Activated CD4-positive, alpha-beta T cell treated with anti-CD3 and anti-CD28 coated beads, Interleukin-10, Interleukin-2, amounts not matched to agents 100 ng/mL and 50 ng/mL, durations not matched to agents 16 hours and 8 hours (primary cell): ENCODE measurements around the gene ABCG8.

ENCODE experiments used
- DNase-seq: peaks from one replicate; pipeline ENCODE4 v3.0.0-alpha.2; 2020

The ABCG8 gene

DNA sequence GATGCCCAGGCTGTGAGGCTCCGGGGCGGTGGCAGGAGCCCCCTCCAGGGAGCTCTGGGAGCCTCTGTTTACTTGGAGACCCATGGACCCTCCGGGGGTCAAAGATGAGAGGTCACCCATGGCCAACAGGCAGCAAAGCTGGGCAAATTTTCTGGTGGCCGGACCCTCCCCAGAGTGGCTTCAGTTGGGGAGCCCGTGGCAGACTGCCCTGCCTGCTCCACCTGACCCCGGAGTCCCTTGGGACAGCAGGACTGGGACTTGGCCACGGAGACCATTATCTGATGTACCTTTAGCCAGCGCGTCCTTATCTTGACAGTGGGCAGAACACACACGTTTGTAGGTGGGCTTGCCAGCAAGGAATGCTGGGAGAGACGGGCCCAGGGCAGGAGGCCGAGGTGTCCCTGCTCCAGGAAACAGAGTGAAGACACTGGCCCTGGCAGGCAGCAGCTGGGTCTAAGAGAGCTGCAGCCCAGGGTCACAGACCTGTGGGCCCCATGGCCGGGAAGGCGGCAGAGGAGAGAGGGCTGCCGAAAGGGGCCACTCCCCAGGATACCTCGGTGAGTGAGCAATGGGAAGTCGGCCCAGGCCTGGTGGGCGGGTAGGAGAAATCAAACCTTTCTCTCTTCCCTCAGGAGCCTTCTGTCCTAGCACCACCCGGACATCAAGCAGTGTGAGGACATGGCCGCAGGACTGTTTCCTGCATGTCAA is at the start of gene ABCG8, which contains the start of gene ABCG5:
TSS of gene ABCG8 (plus strand) at position 412 of the 708 bp plus-strand sequence. CDS start at position 495, 83 bp downstream.
TSS of gene ABCG5 (minus strand) at position 280 of the 708 bp plus-strand sequence. CDS start at position 120, 160 bp downstream.
- no peak for DNase-seq

DNA sequence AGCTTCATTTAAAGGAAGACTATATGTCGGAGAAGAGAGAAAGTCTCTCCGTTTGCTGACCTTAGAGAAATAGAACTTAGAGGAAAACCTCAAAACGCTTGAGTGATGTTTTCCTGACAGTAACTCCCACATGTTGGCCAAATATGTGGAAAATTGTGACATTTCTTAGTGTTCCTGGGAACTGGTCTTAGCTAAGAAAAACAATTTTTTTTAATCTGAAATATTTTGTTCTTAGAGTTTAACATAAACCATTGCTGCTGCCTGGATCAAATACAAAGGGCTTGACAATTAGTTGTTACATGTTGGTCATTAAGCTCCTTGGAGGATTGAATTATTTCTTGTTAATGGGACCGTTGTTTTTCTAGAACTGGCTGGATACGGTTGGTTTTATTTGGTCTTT is 48.6 kb upstream of the ABCG8 start:
- no peak for DNase-seq

DNA sequence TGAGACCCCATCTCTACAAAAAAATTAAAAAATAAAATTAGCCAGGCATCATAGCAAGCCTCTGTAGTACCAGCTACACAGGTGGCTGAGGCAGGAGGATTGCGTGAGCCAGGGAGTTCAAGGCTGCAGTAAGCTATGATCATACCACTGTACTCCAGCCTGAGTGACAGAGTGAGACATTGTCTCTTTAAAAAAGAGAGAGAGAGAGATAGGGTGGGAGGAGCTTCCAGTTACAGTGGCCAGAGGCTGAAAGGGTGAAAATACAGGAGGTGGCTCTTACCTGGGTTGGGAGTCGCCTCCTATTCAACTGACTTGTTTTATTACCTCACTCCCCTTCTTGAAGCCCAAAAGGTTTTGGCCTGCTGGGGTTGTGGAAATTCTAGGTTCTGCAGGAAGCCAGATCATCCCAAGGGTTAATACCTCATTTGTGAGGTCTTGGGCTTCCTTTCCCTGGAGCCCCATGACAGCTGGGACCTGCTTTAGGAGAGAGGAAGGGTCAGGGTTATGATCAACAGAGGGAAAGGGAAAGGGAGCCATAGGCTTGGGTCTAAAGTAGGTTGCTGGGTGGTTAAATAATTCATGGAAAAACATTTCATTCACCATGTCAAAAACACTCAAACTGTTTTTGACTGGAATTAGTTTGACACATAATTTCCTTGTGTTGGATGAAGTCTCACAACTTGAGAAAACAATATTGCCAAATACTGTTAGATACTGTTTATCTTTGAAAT is 47.6 kb upstream of the ABCG8 start:
- DNase-seq: no peak

DNA sequence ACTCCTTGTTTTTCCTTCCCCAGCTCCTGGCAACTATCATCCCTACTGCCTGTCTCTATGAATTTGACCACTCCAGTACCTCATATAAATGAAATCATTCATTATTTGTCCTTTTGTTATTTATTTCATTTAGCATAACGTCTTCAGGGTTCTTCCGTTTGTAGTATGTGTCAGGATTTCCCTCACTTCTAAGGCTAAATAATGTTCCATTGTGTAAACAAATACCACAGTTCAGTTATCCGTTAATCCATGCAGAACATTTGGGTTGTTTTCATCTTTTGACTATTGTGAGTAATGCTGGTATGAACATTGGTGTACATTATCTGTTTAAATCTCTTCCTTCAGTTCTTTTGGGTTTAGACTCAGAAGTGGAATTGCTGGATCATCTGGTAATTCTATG is 46.1 kb upstream of the ABCG8 start:
- DNase-seq: no peak

DNA sequence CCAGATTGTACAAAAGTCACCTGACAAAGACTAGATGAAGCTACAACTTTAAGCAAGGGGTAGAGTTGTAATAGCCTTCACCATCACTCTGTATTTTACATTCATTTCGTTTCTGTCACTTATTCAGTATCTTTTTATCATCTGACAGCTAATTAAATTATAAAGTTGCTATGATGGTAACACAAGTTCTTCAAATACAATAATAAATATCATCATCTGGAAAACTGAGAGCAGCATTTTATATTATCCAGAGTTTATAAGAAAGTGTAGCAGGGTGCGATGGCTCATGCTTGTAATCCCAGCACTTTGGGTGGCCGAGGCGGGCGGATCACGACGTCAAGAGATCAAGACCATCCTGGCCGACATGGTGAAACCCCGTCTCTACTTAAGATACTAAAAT is 43.8 kb upstream of the ABCG8 start:
- no peak for DNase-seq

DNA sequence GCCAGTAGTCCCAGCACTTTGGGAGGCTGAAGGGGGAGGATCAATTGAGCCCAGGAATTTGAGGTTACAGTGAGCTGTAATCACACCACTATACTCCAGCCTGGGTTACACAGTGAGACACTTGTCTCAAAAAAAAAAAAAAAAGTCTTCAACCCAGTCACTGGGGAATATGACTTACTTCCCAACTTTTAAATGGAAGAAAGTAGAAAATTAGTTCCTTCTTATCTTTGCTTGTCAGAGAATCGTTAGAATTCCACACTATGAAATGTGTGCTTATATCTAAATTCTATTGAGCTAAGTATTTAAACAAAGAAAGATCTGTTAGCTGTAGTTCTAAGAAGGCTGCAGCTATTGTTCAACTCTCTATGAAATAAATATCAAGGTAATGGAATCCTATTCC is 42.6 kb upstream of the ABCG8 start:
- no peak for DNase-seq

DNA sequence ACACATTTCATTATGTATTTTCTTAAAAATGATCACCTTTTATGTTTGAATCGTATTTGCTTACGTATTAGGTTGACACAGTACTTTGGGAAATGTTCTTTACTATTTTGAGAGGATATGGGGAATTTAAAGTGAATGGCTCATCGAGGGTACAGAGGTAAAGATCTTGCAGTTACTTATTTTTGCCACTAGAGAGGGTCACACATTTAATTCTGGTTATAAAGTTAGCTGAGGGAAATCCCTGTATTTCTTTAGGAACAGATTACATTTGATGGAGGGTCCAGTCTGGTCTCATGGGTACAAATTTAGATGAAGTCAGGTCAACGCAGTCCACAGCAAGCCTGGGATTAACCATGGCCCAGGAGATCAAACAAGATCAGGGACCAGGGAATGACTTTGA is 40.5 kb upstream of the ABCG8 start:
- no peak for DNase-seq

DNA sequence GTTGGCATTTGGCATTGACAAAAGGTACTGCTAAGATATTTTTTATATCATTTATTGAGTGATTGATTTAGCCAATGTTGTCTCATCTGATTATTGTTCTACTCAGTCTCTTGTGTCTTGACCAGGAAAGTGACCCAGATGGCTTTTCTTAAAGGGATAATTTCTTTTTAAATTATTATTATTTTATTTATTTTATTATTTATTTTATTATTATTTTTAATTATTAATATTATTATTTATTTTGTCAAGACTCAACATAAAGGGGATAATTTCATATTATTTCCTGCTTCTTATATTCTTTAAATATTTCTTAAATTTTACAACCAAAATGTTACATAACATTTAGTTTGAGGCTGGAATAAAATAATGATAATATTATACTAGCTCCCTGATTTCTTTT is 37.9 kb upstream of the ABCG8 start:
- no peak for DNase-seq

DNA sequence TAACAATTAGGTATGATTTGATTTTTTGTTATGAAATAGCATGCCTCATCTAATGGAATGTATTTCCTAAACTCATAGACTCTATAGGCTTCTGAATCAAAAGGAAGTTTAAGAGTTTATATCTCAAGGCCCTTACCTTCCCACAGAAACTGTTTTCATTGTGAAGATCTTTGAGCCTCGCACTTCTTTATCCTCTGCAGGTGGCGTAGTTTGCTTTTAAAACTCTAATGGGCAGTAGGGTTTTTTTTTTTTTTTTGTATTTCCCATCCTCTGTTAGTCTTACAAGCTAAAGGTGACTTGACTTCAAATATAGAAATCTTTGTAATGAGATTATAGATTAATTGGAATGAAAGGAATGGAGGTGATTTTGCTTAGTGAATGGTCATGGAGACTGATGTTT is 36.6 kb upstream of the ABCG8 start:
- DNase-seq: no peak

DNA sequence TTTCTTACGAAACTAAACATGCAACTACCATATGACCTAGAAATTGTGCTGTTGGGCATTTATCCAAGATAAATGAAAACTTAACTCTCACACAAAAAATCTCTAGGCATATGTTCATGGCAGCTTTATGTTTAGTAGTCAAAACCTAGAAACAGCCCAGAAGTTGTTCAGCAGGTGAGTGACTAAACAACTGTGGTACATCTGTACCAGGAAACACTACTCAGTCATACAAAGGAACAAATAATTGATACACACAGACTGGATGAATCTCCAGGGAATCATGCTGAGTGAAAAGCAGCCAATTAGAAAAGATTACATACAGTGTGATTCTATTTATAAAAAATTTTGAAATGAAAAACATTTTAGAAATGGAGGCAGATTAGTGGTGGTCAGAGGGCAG is 35.7 kb upstream of the ABCG8 start:
- no peak for DNase-seq

DNA sequence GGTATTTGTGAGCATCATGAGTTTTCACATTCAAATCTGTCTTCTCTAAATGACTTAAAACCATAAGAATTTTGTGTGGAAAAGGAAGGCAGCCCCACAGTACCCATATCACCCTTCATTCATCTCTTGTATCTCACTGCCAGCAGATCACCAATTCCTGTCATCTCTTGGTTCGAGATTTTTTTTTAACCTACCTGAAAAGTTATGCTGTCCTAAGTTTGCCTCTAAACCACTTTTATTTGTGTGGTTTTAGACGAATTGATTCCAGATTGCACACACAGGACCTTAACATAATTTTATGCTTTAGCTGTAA is 32.1 kb upstream of the ABCG8 start:
- DNase-seq: no peak

DNA sequence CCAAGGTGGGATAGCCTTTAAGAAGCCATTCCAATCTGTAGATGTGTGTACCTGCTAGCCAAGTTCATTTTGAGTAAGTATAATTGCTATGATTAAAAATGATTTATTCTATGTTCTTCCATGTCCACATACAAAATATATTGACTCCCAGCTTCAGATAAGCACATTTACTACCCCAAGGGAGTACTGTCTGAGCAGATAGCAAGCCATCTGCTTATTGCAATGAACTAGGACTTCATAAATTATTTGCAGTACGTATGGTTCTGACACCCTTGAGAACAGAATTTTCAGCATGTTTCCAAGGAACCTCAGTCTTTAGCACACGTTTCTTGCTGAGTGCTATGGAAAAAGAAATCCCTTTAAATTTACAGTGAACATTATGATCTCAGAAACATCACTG is 28.3 kb upstream of the ABCG8 start:
- DNase-seq: no peak

DNA sequence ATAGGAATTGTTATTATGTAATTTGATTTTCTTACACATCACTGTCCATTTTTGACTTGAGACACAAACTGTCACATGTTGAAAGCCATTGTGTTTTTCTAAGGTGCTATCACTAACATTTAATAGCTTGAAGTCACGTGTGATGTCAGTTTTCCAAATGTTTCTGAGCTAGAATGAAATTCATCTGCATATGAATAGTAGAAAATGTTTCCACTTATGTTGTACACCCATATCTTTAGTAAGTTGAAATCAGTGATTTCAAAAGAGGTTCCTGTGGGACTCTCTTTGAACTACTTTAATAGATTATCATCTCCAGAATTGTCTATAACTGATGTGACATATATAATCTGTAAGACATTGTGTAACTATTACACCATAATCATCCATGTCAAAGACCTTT is 27.9 kb upstream of the ABCG8 start:
- no peak for DNase-seq

DNA sequence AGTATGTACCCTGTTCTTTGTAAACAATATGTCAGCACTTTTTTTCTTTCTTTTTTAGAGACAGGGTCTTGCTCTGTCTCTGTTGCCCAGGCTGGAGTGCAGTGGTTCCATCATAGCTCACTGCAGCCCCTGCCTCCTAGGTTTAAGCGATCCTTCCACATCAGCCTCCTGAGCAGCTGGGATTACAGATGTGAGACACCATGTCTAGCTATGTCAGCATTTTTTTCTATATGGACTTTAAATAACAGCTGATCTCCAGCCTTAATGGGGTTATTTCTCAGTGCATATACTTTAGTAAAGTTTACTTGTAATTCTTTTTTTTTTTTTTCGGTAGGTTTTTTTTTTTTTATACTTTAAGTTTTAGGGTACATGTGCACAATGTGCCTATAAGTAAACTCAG is 26.8 kb upstream of the ABCG8 start:
- no peak for DNase-seq

DNA sequence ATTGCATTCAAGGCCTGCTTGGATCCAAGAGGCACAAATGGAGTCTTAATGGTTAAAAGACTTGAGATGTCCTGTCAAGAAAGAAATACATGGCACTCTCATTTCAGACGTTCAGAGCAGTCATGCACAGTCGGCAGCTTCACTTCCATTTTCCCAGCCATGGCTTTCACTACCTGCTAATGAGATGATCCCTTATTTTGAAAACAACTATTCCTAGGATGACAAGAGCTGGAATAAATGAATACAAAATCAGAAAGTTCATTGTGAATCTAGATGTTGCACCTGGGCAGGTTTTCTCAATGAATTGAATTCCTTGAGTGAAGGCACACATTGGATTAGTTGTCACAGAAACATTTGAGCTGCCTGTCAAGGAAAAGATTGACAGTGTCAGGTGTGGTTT is 25.8 kb upstream of the ABCG8 start:
- no peak for DNase-seq

DNA sequence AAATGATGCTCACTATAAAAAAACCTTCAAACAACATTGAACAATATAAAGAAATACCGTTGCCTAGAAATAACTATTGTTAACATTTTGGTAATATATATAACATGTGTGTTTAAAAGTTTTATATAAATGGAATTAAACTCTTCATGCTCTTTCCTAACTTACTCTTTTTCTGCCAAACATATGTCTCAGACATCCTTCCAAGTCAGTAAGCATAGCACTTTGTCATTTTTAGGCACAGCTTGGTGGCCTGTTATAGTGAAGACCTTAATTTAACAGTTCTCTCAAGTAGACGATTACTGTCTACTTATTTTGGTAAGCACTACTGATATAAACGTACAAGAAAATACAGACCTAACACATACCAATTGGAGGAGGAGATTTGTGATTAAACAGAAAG is 24.1 kb upstream of the ABCG8 start:
- no peak for DNase-seq

DNA sequence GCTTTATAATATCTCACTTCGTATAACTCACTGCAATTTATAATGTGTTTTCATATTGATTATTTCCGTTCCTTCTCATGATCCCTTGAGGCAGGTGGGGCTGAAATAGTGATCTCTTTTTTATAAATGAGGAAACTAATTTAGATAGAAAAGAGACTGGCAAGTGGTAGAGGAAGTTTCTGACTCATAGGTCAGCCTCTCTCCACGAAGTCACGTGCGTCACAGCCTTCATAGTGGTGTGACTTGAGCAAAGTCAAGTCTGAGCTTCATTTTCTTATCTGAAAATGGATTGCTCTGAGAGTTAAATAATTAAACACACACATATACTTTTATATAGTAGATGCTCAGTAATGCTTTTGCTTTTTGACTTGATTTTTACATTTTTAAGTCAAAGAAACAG is 20.0 kb upstream of the ABCG8 start:
- DNase-seq: peak; percentile 24

DNA sequence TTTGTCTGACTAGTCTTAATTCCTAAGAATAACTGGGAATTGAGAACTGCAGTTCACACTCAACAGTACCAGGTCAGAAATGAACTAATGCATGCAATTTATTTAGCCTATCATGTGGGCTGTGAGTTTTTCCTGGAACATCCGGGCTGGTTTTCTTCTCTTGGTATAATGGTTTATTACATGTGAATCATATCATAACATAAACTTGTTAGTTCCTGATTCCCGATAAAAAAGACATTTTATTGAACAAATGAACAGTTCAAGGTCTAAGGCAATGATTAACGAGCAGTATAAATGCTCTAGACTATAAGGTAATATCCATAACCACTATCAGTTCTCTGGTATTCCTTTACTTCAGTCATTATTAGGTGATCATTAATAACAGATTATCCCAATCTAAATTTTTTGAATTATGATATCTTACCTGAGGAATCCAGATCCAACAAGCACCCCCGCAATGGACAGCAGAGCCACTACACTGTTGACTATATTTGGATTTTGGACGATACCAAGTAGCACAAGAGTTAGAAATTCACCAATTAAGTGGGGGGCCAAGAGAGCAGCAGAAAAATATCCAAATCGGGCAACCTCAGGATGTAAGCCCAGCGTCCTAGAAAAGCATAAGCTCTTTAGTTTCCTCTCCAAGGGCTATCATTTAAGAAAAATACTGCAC is 19.1 kb upstream of the ABCG8 start:
- DNase-seq: no peak

DNA sequence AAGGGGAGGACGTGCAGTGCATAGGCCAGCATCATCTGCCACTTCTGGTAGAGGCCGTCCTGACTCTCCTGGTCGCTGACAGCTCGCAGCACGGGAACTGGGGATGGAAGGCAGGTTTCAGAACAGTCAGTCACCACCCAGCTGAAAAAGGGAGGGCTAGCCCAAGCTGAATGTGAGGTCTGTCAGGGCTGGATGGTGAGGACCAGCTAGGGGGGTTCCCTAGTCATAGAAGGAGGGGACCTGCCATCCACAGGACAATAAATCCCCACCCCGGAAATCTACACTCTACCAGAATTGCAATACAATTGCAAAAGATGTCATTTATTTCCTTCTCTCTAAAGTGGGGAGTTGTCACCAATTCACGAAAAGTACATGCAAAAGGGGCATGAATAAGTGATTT is 15.9 kb upstream of the ABCG8 start:
- no peak for DNase-seq

DNA sequence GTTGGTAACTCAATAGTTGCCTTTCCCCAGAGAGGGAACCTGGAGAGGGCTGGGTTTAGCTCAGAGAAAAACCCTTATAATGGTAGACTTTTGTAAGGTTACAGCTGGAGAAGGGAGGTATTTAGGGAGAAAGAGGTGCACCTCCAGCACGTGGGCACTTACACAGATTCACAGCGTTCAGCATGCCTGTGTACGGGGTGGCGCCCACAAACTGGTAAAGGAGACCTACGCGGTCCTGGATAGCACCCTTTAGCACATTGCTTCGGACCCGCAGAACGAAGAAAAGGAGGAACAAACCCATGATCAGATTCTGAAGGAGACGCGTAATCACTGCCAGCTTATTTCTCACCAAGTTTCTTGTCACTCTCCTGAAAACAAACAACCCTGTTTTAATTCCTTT is 15.0 kb upstream of the ABCG8 start:
- DNase-seq: no peak

DNA sequence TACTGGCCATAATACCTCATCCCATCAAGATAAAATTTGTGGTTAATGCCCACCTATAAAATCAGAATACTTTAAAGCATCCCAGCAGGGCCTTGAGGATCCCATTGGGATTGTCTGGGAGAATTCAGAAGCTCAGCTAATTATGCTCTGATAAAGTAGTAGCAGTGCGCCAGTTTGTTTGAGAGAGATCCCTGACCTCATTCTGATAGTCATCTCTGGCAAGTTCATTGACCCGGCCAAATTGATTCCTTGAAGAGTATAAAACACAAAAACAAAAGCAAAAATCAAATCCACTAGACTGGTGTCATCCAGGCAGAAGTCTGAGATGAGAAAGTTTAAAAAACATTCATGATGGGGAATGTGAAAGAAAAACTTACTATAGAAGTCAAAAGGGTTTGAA is 14.3 kb upstream of the ABCG8 start:
- no peak for DNase-seq

DNA sequence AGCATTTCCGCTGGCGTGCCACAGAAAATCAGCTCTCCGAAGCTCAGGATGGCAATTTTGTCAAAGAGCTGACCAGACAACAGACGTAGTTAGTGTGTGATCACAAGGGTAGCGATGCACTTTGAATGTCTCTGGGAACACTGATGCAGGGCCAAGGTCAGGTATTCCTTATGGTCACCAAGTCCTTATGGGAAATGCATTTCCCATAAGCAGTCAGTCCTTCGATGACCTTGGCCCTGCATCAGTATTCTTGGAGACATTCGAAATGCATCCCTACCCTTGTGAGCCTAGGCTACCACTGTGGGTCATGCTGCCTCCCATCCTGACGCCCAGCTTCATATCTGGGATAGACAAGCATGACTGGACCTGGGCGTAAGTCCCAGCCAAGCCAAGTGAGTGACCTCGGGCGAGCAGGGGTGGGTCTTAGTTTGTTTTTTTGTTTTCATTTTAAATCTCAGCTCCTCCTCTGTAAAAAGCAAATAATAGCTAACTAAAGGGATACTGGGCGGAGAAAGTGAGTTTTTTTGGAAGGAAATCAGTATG is 13.7 kb upstream of the ABCG8 start:
- no peak for DNase-seq

DNA sequence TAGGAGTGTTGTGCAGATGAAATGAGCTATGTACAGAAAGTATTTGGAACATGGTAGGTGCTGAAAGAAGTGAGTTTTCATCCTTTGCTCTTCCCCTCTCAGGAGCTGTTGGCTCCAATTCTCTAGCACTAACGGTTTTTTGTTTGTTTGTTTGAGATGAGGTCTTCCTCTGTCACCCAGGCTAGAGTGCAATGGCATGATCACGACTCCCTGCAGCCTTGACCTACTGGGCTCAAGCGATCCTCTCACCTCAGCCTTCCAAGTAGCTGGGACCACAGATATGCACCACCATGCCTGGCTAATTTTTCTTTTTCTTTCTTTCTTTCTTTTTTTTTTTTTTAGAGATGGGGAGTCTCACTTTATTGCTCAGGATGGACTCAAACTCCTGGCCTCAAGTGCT is 12.9 kb upstream of the ABCG8 start:
- no peak for DNase-seq
